HG03575 (cell line): ENCODE measurements around the gene UCN3.
"Not testable (repeated sequence)": the region's sequence is repeated elsewhere in the genome, so short reads cannot be mapped to it uniquely, and the experiment has no call there.

Experiments
- ATAC-seq: cut with Tn5 transposase; IDR thresholded peaks from one replicate; pipeline ENCODE4 v1.9.1; 2021; ENCODE audit not compliant: unreplicated experiment, insufficient number of reproducible peaks, low FRiP score; ENCODE audit errors: extremely low read depth

Gene UCN3

GRCh38 chr10:5362873-5363272 is 1.9 kb upstream of the UCN3 start:
- ATAC-seq: no peak

GRCh38 chr10:5364374-5364773 is 392 bp upstream of the UCN3 start:
- ATAC-seq: no peak

- ATAC-seq: no peak
These were observed 1.2 kb downstream of the UCN3 start for GRCh38 chr10:5365928-5366327.

GRCh38 chr10:5369362-5370158 is 4.8 kb downstream of the UCN3 start:
- no peak for ATAC-seq

GRCh38 chr10:5370493-5371352 is 6.0 kb downstream of the UCN3 start:
- no peak for ATAC-seq

GRCh38 chr10:5373307-5373706 is 8.5 kb downstream of the UCN3 start:
- ATAC-seq: no peak

GRCh38 chr10:5373891-5374611 is 9.3 kb downstream of the UCN3 start:
- no peak for ATAC-seq

GRCh38 chr10:5376450-5376849 is 11.7 kb downstream of the UCN3 start:
- ATAC-seq: no peak

- ATAC-seq: not testable (repeated sequence)
These were observed 14.4 kb downstream of the UCN3 start for GRCh38 chr10:5379202-5379601.

GRCh38 chr10:5380395-5380794 is 15.6 kb downstream of the UCN3 start:
- not testable (repeated sequence) for ATAC-seq

GRCh38 chr10:5381187-5381586 is 16.4 kb downstream of the UCN3 start:
- ATAC-seq: no peak

- ATAC-seq: no peak
These were observed 20.5 kb downstream of the UCN3 start for GRCh38 chr10:5385224-5385623.

GRCh38 chr10:5387169-5387568 is 22.4 kb downstream of the UCN3 start:
- no peak for ATAC-seq

GRCh38 chr10:5390607-5391205 is 25.9 kb downstream of the UCN3 start:
- ATAC-seq: no peak

- no peak for ATAC-seq
These were observed 27.0 kb downstream of the UCN3 start for GRCh38 chr10:5391790-5392189.

- ATAC-seq: no peak
These were observed 28.8 kb downstream of the UCN3 start for GRCh38 chr10:5393529-5393928.

- ATAC-seq: no peak
These were observed 30.4 kb downstream of the UCN3 start for GRCh38 chr10:5395168-5395567.

GRCh38 chr10:5396556-5397300 is 32.0 kb downstream of the UCN3 start:
- no peak for ATAC-seq

- no peak for ATAC-seq
These were observed 34.6 kb downstream of the UCN3 start for GRCh38 chr10:5399332-5399731.
